A549 (cell line): ENCODE measurements around the gene POLD1.
A peak's percentile ranks its signal among the peaks of the same experiment; 100 is the strongest.

Experiments used
- CEBPB ChIP-seq, 2 experiments: fragments of >200 bp in 1 of 2; sonication (Bioruptor Twin) in 1 of 2; formaldehyde crosslinking in 1 of 2; IDR thresholded peaks; 2 replicates each; pipeline ENCODE4 v1.6.1; 2012 to 2016
- JUNB ChIP-seq: fragments of >200 bp; sonication (Bioruptor Twin); formaldehyde crosslinking; IDR thresholded peaks from 2 replicates; pipeline ENCODE4 v1.6.1; 2016
- RAD21 ChIP-seq, 2 experiments: fragments of >200 bp in 1 of 2; sonication (Bioruptor Twin) in 1 of 2; formaldehyde crosslinking in 1 of 2; IDR thresholded peaks in 1 of 2; conservative IDR thresholded peaks in 1 of 2; 2 replicates in 1 of 2; 3 replicates in 1 of 2; pipeline ENCODE4 v1.6.1; 2012 to 2018; ENCODE audit warnings: inconsistent platforms in 1 of 2
- RNF2 ChIP-seq: fragments of 200-600 bp; sonication (generic); IDR thresholded peaks from 2 replicates; pipeline ENCODE4 v1.6.1; 2016; ENCODE audit warnings: low read depth, mild to moderate bottlenecking, antibody characterized with exemption, moderate library complexity, borderline replicate concordance
- SMC3 ChIP-seq: fragments of >200 bp; sonication (Bioruptor Twin); formaldehyde crosslinking; IDR thresholded peaks from 3 replicates; pipeline ENCODE4 v1.6.1; 2018; ENCODE audit warnings: inconsistent platforms
- TP53 ChIP-seq: fragments of 250-450 bp; sonication (Bioruptor Pico); IDR thresholded peaks from 2 replicates; pipeline ENCODE4 v1.5.0; 2021; ENCODE audit warnings: mild to moderate bottlenecking, moderate library complexity
- ZSCAN20 ChIP-seq: fragments of 250-450 bp; sonication (Bioruptor Pico); IDR thresholded peaks from 2 replicates; pipeline ENCODE4 v1.8.0; 2022; ENCODE audit warnings: mild to moderate bottlenecking, moderate library complexity
- TF ChIP-seq, protein P1 (sequence below): fragments of >200 bp; sonication (Bioruptor Twin); formaldehyde crosslinking; IDR thresholded peaks from 3 replicates; pipeline ENCODE4 v1.5.1; 2016
- TF ChIP-seq, protein P2 (sequence below): fragments of 150-350 bp; IDR thresholded peaks from 2 replicates; pipeline ENCODE4 v1.6.1; 2014; ENCODE audit warnings: low read depth, mild to moderate bottlenecking, low read length

DNA sequence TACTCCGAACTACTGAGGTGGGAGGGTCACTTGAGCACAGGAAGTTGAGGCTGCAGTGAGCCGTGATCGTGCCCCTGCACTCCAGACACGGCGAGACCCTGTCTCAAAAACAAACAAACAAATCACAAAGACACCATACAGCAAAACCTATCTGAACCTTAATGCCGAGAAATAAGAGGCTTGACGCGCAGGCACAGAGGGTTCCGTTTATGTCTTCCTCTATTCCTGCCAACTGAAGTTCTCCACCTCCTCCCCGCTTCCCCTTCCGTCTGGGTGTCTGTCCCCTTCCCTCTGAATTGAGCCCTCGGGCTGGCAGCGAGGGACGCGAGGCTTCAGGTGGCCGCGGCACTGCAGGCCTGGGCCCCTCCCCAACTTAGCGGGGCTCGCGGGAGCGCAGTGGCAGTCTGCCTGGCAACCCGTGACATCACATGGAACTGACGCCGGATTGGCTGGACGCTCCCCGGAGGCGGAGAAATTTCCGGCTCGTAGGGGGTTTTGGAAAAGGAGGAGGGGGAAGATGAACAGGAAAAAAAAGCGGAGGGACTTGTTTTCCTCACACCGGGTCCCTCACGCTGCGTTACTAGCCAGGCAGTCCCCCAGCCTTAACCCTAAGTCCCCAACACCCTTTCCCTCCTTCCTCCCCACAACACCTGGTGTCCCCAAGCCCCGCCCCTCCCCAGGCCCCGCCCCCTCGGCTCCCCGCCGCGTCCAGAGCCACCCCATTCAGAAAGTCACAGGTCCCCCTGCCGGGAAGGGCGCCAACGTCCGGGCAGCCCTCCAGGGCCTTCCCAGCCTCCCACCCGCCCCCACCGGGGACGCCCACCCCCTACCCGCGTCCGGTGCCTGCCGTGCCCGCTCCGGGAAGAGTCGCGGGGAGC, 47.4 kb downstream of the POLD1 start:
- TF ChIP-seq, protein P1, sequence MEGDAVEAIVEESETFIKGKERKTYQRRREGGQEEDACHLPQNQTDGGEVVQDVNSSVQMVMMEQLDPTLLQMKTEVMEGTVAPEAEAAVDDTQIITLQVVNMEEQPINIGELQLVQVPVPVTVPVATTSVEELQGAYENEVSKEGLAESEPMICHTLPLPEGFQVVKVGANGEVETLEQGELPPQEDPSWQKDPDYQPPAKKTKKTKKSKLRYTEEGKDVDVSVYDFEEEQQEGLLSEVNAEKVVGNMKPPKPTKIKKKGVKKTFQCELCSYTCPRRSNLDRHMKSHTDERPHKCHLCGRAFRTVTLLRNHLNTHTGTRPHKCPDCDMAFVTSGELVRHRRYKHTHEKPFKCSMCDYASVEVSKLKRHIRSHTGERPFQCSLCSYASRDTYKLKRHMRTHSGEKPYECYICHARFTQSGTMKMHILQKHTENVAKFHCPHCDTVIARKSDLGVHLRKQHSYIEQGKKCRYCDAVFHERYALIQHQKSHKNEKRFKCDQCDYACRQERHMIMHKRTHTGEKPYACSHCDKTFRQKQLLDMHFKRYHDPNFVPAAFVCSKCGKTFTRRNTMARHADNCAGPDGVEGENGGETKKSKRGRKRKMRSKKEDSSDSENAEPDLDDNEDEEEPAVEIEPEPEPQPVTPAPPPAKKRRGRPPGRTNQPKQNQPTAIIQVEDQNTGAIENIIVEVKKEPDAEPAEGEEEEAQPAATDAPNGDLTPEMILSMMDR = no peak
- TF ChIP-seq JUNB = no peak
- TF ChIP-seq TP53 (CRISPR knock-in tag) = no peak
- no peak for TF ChIP-seq CEBPB (IDR thresholded peaks at IDR 0.05)
- no peak for TF ChIP-seq RAD21 (conservative IDR thresholded peaks at IDR 0.05 in 1 of 2, IDR thresholded peaks at IDR 0.05 in 1 of 2)
- TF ChIP-seq, protein P2, sequence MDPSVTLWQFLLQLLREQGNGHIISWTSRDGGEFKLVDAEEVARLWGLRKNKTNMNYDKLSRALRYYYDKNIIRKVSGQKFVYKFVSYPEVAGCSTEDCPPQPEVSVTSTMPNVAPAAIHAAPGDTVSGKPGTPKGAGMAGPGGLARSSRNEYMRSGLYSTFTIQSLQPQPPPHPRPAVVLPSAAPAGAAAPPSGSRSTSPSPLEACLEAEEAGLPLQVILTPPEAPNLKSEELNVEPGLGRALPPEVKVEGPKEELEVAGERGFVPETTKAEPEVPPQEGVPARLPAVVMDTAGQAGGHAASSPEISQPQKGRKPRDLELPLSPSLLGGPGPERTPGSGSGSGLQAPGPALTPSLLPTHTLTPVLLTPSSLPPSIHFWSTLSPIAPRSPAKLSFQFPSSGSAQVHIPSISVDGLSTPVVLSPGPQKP = no peak
- TF ChIP-seq RNF2 = 0 out of 2 replicates have a peak, but pooled peaks have one; percentile 39
- TF ChIP-seq ZSCAN20 (CRISPR knock-in tag) = no peak
- no peak for TF ChIP-seq SMC3
